GM18870 (cell line): ENCODE results near the gene PCSK4.
"Not testable (repeated sequence)": the region's sequence is repeated elsewhere in the genome, so short reads cannot be mapped to it uniquely, and the experiment has no call there.

Experiments
- ATAC-seq: cut with Tn5 transposase; IDR thresholded peaks from one replicate; pipeline ENCODE4 v1.9.1; 2021; ENCODE audit warnings: moderate library complexity; ENCODE audit not compliant: unreplicated experiment

PCSK4 gene

GRCh38 chr19:1489463-1490310 lies 463 bp downstream of the PCSK4 start:
- no peak for ATAC-seq

- no peak for ATAC-seq
These were observed 1.9 kb downstream of the PCSK4 start for GRCh38 chr19:1488282-1488601.

GRCh38 chr19:1487576-1488281 lies 2.4 kb downstream of the PCSK4 start:
- ATAC-seq: no peak

GRCh38 chr19:1486720-1487575 lies 3.2 kb downstream of the PCSK4 start:
- no peak for ATAC-seq

GRCh38 chr19:1483979-1484428 lies 6.1 kb downstream of the PCSK4 start:
- ATAC-seq: no peak

GRCh38 chr19:1483131-1483978 lies 6.8 kb downstream of the PCSK4 start:
- no peak for ATAC-seq

- ATAC-seq: no peak
These were observed 7.6 kb downstream of the PCSK4 start for GRCh38 chr19:1482361-1483130.

- no peak for ATAC-seq
These were observed 8.2 kb downstream of the PCSK4 start for GRCh38 chr19:1481893-1482360.

- no peak for ATAC-seq
These were observed 8.8 kb downstream of the PCSK4 start for GRCh38 chr19:1481224-1481892.

GRCh38 chr19:1478934-1479707 lies 11.0 kb downstream of the PCSK4 start, which contains the start of gene C19orf25:
Gene C19orf25, minus strand, starts transcription at chr19:1479215. Its CDS starts 312 bp downstream, at chr19:1478903.
- ATAC-seq: peak; percentile 66

- ATAC-seq: not testable (repeated sequence)
These were observed 13.1 kb downstream of the PCSK4 start for GRCh38 chr19:1477056-1477455.

GRCh38 chr19:1475751-1476437 lies 14.3 kb downstream of the PCSK4 start:
- ATAC-seq: no peak

- no peak for ATAC-seq
These were observed 15.3 kb downstream of the PCSK4 start for GRCh38 chr19:1474765-1475351.

- ATAC-seq: no peak
These were observed 16.0 kb downstream of the PCSK4 start for GRCh38 chr19:1474011-1474764.

GRCh38 chr19:1473085-1473851 lies 16.9 kb downstream of the PCSK4 start:
- no peak for ATAC-seq
